Psoas muscle (tissue), 8 donors: ENCODE measurements around the gene MARK2. TPM values are rescaled to one million over a fixed set of nuclear protein-coding genes. Genes with fewer than 3 reads are reported as not detected.

Experiments
- ATAC-seq, 4 donors: fragments of 200-7000 bp; cut with Tn5 transposase; one replicate each; pipeline ENCODE4 v1.9.1; 2020; ENCODE audit warnings: moderate library complexity in 3 of 4, mild to moderate bottlenecking in 2 of 4
- DNase-seq, 2 donors: peaks; one replicate each; pipeline ENCODE4 v3.0.0-alpha.2; 2020
- H3K27ac ChIP-seq: fragments of 200-600 bp; one replicate; pipeline ENCODE4 v1.8.0; 2022
- H3K27me3 ChIP-seq, 3 donors: fragments of 200-600 bp in 1 of 3; one replicate each; pipeline versions ENCODE4 v1.6.1 to v1.8.0; 2013 to 2022; ENCODE audit warnings: low read length in 2 of 3, mild to moderate bottlenecking in 2 of 3, moderate library complexity in 1 of 3; ENCODE audit not compliant: insufficient read depth in 3 of 3
- H3K36me3 ChIP-seq, 2 donors: fragments of 200-600 bp in 1 of 2; one replicate each; pipeline versions ENCODE4 v1.6.1 to v1.8.0; 2013 to 2022; ENCODE audit warnings: low read depth in 1 of 2, mild to moderate bottlenecking in 1 of 2, moderate library complexity in 1 of 2; ENCODE audit not compliant: insufficient read depth in 1 of 2
- H3K4me1 ChIP-seq: fragments of 200-600 bp; one replicate; pipeline ENCODE4 v1.8.0; 2022
- H3K4me3 ChIP-seq: fragments of 200-600 bp; one replicate; pipeline ENCODE4 v1.8.0; 2022; ENCODE audit warnings: mild to moderate bottlenecking
- H3K9me3 ChIP-seq: fragments of 200-600 bp; one replicate; pipeline ENCODE4 v1.8.0; 2022
- WGBS, 3 donors: extraction: QIAGEN DNeasy Blood & Tissue Kit; methylation state at CpG; one replicate each; pipeline versions ENCODE4 v1.1.6 to v1.1.7; 2013; 5-methylcytosine and 5-hydroxymethylcytosine counted together
- intact Hi-C, 2 donors: fragments of 100-400 bp; cut with DNase I; formaldehyde crosslinking; loops; one replicate each; pipeline versions ENCODE4 v1.11.0 to v1.14.2; 2022
- polyA plus RNA-seq, 3 donors: library from polyadenylated mRNA; stranded (reverse); fragments of 200-250 nt; gene quantifications; one replicate each; pipeline ENCODE4 v1.2.3, GENCODE V29; 2013
- total RNA-seq, 4 donors: library from RNA; stranded (reverse); fragmentation: NEBNext Ultra II Directional in 2 of 4; extraction: Animal tissue kit (Norgen Biotek cat#: 25700) in 2 of 4; gene quantifications; one replicate each; pipeline versions ENCODE4 v1.2.1 to v1.2.4, GENCODE V29; 2021 to 2023
- TF ChIP-seq, protein P1 (sequence below): fragments of 200-600 bp; IDR thresholded peaks from one replicate; pipeline ENCODE4 v1.8.0; 2022; ENCODE audit warnings: antibody characterized with exemption
- donor health status: healthy with polysubstance abuse.
- donor health status: DM: no; HTN: no; CAD: no; lungs with moderate emphysema.
- donor health status: Bipolar disorder and iron deficiency.
- donor health status: healthy.
- donor health status: DM: yes; HTN: yes; CAD: no.
- donor health status: DM: no; HTN: no; CAD: no.
- donor health status: DM: no; HTN: no; CAD: no.
- donor health status: DM: yes; HTN: yes; CAD: no.

The MARK2 gene
- total and polyA plus RNA-seq, 7 donors = 11.7 to 24.9 (median 22.2) TPM

DNA sequence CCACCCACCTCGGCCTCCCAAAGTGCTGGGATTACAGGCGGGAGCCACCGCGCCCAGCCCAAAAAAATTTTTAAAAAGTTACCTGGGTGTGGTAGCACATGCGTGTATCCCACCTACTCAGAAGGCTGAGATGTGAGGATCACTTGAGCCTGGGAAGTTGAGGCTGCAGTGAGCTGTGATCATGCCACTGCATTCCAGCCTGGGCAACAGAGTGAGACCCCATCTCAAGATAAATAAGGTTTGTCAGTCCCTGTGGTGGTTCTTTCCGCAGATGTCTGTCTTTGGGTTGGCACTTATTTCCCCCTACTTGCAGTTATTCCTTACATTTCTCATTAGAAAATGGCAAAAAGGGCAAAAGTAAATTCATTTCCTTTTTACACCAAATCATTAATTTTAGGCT is 8.0 kb downstream of the MARK2 start:
- no peak overlapping the region for H3K4me3 ChIP-seq
- peaks cover 2 to 37% of the 10 kb centered on the region in 2 donors for H3K36me3 ChIP-seq
- TF ChIP-seq, protein P1, sequence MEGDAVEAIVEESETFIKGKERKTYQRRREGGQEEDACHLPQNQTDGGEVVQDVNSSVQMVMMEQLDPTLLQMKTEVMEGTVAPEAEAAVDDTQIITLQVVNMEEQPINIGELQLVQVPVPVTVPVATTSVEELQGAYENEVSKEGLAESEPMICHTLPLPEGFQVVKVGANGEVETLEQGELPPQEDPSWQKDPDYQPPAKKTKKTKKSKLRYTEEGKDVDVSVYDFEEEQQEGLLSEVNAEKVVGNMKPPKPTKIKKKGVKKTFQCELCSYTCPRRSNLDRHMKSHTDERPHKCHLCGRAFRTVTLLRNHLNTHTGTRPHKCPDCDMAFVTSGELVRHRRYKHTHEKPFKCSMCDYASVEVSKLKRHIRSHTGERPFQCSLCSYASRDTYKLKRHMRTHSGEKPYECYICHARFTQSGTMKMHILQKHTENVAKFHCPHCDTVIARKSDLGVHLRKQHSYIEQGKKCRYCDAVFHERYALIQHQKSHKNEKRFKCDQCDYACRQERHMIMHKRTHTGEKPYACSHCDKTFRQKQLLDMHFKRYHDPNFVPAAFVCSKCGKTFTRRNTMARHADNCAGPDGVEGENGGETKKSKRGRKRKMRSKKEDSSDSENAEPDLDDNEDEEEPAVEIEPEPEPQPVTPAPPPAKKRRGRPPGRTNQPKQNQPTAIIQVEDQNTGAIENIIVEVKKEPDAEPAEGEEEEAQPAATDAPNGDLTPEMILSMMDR = no peak
- DNase-seq (no peak), ATAC-seq (no peak)
- H3K9me3 ChIP-seq = no peaks in the 10 kb centered on the region
- intact Hi-C loops = no loop called here
- H3K27me3 ChIP-seq = no peaks in the 10 kb centered on the region
- 97 to 99% (median 97%) methylated on average over 6 of the region's 6 CpGs for WGBS, 3 donors
- H3K4me1 ChIP-seq = peaks cover 34% of the 10 kb centered on the region
- no peak overlapping the region for H3K27ac ChIP-seq

DNA sequence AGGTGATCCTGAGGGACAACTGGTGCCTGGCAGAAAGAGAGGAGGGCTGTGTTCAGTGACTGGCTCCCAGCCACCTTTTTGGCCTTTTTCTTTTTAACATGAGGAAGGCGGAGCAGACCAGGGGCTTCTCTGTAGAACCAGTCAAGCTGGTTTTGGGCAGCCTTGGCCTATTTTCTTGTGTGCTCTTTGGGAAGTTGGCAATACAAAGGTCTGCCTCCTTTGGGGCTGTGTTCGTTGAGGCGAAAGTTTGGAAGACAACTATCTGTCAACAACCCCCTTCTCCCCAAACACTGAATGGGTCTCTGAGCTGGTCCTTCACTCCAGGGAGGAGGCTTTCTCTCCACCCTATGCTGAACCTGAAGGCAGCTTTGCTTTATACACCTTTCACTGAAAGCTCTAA is 8.5 kb downstream of the MARK2 start:
- Histone ChIP-seq H3K36me3 (peaks cover 2 to 32% of the 10 kb centered on the region in 2 donors), H3K27me3 (no peaks in the 10 kb centered on the region), H3K9me3 (no peaks in the 10 kb centered on the region), H3K4me3 (no peak overlapping the region), H3K4me1 (peaks cover 31% of the 10 kb centered on the region), H3K27ac (no peak overlapping the region)
- intact Hi-C loops = no loop called here
- TF ChIP-seq, protein P1 = no peak
- DNase-seq (no peak), ATAC-seq (no peak)
- WGBS, 3 donors = 61 to 78% (median 65%) methylated on average over 3 of the region's 3 CpGs

DNA sequence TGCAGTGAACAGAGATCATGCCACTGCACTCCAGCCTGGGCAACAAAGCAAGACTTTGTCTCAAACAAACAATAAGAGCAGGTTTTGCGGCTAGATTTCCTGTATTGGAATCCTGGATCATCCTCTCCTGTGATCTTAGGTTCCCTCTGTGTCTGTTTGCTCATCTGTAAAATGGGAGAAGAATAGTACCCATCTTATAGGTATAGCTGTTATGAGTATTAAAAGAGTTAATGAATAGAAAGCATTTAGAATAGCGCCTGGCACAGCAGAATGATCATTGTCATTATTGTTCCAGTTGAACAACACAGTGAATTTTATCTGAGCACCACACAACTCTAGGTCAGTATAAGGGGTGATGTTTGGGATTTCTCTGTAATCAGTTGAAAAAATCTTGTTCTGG is 10.8 kb downstream of the MARK2 start:
- H3K27me3 ChIP-seq = no peaks in the 10 kb centered on the region
- peaks cover 2 to 18% of the 10 kb centered on the region in 2 donors for H3K36me3 ChIP-seq
- TF ChIP-seq, protein P1 = no peak
- no peaks in the 10 kb centered on the region for H3K9me3 ChIP-seq
- intact Hi-C loops = no loop called here
- H3K4me3 ChIP-seq = no peak overlapping the region
- ATAC-seq = no peak
- peaks cover 18% of the 10 kb centered on the region for H3K4me1 ChIP-seq
- 78 to 88% (median 85%) methylated on average over 2 of the region's 2 CpGs for WGBS, 3 donors
- H3K27ac ChIP-seq = no peak overlapping the region
- no peak for DNase-seq

DNA sequence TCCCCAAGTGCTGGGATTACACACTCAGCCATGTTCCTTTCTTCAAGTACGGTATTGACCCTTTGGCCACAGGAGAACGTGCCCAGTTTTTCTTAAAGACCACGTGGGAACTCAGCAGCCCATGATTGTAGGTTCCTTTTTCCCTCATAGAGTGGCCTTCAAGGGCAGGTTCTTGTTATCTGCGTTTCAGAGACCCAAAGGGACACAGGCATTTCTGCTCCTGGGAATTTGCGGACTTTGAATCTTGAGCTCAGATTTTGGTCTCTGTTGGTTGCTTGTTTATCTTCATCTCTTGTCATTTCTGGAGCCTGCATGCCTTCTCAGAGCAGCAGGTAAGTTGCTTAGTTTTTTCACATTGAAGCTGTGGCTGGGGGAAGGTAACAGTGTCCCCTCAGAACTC is 12.0 kb downstream of the MARK2 start:
- Histone ChIP-seq H3K4me1 (peaks cover 11% of the 10 kb centered on the region), H3K27ac (no peak overlapping the region)
- 80 to 85% (median 83%) methylated on average over 5 of the region's 5 CpGs for WGBS, 3 donors

DNA sequence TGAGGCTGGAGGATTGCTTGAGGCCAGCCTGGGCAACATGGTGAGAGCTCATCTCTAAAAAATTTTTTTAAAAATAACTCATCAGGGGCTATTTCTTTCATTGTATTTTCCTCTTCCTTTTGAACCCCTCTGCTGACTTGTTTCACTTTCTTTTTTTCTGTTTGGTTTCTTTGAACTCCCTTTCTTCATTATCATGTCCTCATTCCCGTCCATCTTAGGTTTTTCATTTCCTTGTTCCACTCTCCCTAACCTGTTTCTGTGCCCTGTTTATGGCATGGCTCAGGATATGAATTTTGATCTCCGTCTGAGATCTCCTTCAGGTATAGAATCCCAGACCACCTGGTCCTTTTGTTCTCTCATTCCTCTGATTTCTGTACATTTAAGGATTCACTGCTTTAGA is 12.5 kb downstream of the MARK2 start:
- no peak overlapping the region for H3K27ac ChIP-seq
- H3K4me3 ChIP-seq = no peak overlapping the region
- DNase-seq (no peak), ATAC-seq (no peak)
- peaks cover 0 to 12% of the 10 kb centered on the region in 2 donors for H3K36me3 ChIP-seq
- H3K4me1 ChIP-seq = peaks cover 11% of the 10 kb centered on the region
- no peaks in the 10 kb centered on the region for H3K9me3 ChIP-seq
- 64 to 69% (median 66%) methylated on average over 2 of the region's 2 CpGs for WGBS, 3 donors
- TF ChIP-seq, protein P1 = no peak
- intact Hi-C loops = no loop called here
- H3K27me3 ChIP-seq = no peaks in the 10 kb centered on the region

More for the DNA sequence above, 12.0 kb downstream of the MARK2 start:
- H3K4me3 ChIP-seq = no peak overlapping the region
- DNase-seq (no peak), ATAC-seq (no peak)
- intact Hi-C loops = no loop called here
- TF ChIP-seq, protein P1 = no peak
- peaks cover 0 to 12% of the 10 kb centered on the region in 2 donors for H3K36me3 ChIP-seq
- H3K9me3 ChIP-seq = no peaks in the 10 kb centered on the region
- no peaks in the 10 kb centered on the region for H3K27me3 ChIP-seq
